Hepatic stellate cell (primary cell): ENCODE measurements around the gene PLCD1.
A peak's percentile ranks its signal among the peaks of the same experiment; 100 is the strongest.

Experiments
- DNase-seq: peaks from one replicate; pipeline ENCODE4 v3.0.0; 2011; ENCODE audit warnings: low spot score

The PLCD1 gene

DNA sequence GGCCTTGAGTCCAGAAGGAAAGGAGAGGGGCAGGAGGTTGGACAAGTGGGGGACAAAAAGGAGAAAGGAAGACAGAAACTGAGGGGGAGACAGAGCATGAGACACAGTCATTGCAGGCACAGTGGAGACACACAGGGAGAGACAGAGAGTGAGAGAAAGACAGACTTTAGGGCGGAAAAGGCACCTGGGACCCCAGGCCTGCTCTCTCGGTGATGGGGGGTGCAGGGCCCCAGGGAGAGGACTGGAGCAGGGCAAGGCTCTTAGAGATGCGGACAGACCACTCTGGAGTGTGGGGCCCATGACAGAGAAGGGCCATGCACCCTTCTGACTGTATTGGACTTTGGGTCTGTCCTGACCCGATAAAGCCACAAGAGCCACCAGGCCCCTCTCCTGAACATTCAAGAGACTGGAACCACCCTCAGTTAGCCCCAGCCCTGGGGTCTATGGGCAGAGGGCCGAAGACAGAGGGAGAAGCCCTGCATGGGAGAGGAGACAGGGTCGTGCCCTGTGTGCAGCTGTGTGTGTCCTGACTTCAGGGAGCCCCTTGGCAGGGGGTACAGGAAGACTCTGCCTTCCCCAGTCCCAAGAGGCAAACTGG, 12.5 kb downstream of the PLCD1 start:
- DNase-seq = no peak

GRCh38 chr3:38016410-38016809, 13.0 kb downstream of the PLCD1 start:
- no peak for DNase-seq

GRCh38 chr3:38015984-38016383, 13.5 kb downstream of the PLCD1 start:
- no peak for DNase-seq

DNA sequence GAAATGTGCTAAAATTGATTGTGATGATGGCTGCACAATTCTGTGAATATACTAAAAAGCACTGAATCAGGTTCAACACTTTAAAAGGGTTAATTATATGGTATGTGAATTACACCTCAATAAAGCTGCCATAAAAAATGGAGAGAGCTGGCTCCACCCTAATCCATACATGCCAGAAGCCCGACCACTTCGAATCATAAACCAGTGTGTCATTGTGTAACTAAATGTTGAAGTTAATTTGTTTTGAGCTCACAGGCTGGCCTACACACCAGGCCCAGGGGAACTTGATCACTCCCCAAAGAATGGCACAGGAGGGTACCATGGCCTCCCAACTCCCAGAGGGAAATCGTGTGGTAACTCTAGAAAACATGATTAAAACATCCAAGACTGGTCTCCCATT, 14.0 kb downstream of the PLCD1 start:
- no peak for DNase-seq

GRCh38 chr3:38011111-38011510, 18.3 kb downstream of the PLCD1 start:
- DNase-seq = no peak

- DNase-seq = no peak
Measured at GRCh38 chr3:38009807-38010591, 19.4 kb downstream of the PLCD1 start.

- DNase-seq = no peak
Measured at GRCh38 chr3:38008971-38009580, 20.4 kb downstream of the PLCD1 start.

DNA sequence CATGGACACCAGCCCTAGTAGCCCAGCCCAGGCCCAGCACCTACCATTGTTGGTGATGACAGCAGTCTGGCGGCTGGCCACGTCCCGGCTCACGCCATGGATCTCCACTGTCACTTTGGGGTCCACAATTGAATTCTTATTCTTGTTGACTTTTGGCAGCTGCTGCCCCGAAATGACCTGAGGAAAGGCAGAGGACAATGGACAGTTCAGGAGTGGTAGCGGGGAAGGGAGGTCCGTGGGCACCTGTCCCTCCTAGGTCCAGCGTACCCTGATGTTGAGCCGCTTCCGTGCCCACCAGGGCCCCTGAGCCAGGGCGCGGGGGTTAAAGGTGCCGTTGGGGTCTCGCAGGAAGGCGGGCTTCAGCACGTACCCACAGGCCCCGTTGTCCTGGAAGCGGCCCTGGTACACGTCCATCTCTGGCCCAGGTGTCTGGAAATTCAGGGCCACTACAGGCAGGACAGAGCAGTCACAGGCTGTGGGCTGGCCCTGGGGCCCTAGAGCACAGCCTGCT, 21.2 kb downstream of the PLCD1 start:
- no peak for DNase-seq

DNA sequence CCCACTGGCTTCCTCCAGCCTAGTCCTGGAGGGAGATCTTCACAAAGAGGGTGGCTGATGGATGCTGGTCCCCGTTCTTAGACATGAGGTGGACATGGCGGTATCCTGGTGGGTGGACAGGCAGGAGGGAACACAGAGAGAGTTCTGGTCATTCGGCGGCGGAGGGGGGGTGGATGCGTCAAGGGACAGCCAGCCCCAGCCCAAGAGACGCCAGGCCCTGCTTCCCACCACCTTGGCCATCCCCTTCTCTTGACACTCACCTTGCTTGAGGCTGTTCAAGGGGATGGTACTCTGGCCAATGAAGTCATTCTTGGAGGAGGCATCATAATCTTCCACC, 21.7 kb downstream of the PLCD1 start:
- DNase-seq = no peak

- DNase-seq = no peak
Measured at GRCh38 chr3:38006445-38006995, 22.9 kb downstream of the PLCD1 start.

DNA sequence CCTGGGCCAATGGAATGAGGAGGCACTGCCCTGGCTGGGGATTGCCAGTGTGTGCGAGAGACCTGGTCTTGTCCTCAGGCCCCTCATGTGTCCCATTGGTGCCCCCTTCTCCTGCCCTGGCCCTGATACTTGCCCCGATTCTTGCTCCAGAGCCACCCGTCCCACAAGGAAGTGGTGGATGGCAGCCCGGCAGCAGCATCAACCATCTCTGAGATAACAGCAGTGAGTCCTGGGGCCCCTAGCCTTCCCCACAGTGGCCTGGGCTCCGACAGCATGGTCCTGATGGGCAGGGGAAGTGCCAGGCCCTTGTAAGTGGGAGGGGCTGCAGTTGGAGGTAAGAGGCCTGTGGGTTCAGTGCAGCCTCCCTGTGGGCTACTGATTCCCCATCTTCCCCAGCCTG, 23.4 kb downstream of the PLCD1 start:
- no peak for DNase-seq

- no peak for DNase-seq
Measured at GRCh38 chr3:38005076-38006020, 24.1 kb downstream of the PLCD1 start.

GRCh38 chr3:38004415-38005075, 24.9 kb downstream of the PLCD1 start:
- DNase-seq = peak; percentile 77

DNA sequence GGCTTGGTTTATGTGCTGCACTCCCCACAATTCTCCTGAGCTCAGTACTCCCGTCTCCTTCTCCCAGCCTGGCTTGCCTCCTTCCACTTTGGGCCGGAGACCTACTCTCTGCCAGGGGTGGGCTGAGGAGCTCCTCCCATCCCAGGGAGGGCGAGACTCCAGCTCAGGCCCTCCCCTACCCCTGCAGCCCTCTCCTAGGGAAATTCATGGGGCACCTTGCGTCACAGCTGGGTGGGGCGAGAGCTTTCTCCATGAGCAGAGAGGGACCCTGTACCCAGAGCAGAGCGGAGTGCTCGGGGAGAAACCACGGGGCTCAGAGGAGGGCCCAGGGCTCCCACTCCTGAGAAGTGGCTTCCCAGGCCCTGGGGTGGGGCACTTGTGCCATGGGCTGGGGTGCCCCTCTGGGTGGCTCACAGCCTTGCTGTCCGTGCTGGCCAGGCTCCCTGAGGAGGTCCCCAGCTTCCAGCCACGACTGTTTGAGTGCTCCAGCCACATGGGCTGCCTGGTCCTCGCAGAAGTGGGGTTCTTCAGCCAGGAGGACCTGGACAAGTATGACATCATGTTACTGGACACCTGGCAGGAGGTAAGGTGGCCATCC, 25.5 kb downstream of the PLCD1 start:
- DNase-seq = no peak

DNA sequence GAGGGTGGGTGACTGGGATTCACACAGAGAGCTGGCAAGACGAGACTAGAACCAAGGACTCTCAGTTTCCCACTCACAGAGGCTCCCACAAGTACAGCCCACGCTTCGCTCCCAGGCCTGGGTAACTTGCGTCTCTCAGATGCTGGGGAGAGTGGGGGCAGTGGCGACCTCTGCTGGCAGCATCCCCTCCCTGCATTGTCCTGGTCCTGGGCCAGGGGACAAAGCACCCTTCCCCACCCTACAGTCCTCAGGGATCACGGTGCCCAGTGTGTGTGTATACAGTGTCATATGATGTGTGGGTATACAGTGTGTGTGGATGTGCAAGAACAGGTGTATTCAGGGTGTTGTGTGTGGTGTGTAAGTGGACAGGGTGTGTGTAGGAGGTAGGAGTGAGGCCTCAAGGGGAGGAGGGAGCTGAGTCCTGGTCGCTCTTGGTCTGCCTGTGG, 26.0 kb downstream of the PLCD1 start:
- DNase-seq = peak; percentile 71

GRCh38 chr3:38002940-38003339, 26.5 kb downstream of the PLCD1 start:
- no peak for DNase-seq

DNA sequence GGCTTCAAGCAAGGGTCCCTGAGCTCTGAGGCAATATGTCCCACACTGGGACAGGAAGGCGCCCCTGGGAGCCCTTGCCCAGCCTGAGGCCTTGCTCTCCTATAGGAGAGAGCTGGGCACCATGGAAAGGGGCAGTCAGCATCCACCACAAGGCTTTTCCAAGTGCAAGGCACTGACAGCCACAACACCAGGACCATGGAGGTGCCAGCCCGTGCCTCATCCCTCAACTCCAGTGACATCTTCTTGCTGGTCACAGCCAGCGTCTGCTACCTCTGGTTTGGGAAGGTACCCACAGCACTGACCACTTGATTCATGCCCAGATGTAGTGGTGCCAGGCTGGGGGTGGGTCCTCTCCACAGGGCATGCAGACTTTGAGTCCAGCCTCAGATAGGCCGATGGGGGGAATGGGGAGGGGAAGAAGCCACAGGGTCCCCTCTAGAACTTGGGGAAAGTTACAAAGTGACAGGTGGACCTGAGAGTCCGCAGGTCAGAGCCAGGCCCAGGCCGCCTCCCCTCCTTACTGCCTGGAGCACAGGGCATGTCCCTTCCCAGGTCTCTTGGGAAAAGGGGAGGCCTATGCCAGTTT, 27.1 kb downstream of the PLCD1 start:
- no peak for DNase-seq

GRCh38 chr3:38001456-38002081, 27.9 kb downstream of the PLCD1 start:
- DNase-seq = no peak

GRCh38 chr3:38000965-38001455, 28.4 kb downstream of the PLCD1 start:
- no peak for DNase-seq
